ENCODE measurements around the gene PRKCA. TPM values are rescaled to one million over a fixed set of nuclear protein-coding genes. Genes with fewer than 3 reads are reported as not detected.
"Not testable (repeated sequence)": the region's sequence is repeated elsewhere in the genome, so short reads cannot be mapped to it uniquely, and the experiment has no call there.

The PRKCA gene
- total RNA-seq, 2 donors from 2014 or later, result 43.0 to 53.0 TPM

DNA sequence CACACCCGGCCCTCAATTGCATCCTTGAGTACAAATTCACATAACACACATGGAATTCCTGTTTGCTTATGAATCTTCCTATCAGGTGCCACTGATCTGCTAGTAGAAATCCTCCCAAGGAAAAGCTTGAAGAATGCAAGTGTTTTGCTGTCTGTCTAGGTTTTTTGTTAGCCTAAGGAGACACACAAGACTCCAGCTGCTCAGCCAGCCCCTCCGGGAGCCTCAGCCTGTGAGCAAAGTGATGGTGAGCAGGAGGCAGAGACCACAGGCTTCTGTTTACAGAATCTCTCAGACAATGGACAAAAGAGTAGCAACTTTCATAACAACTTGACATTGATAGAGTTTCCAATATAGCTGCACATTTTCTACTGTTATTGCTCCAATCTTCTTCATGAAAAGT lies 18.4 kb upstream of the PRKCA start:
- intact Hi-C loops (cut with DNase I, micrococcal nuclease), result no loop called here
- DNase-seq, result no peak

DNA sequence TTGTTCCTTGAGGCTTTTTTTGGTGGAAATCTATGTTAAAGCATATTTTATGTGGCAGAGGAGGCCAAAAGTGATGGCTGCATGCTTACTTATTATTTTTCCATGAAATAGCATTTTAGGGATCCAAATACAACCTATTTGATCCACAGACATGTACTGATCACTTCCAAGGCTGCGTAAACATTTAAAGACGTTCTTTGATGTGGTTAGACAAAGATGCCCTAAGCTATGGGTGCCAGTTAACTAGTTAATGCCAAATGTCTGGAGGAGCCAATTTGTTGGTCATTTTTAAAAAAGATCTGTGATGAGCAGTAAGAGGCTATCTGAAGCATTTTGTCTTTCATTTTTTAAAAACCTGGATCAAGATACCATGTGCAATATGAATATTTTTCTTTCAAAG lies 17.3 kb upstream of the PRKCA start:
- intact Hi-C loops (cut with DNase I, micrococcal nuclease), result no loop called here
- ATAC-seq, result no peak
- DNase-seq, result no peak

More for the DNA sequence above, 18.4 kb upstream of the PRKCA start:
- no peak for ATAC-seq

DNA sequence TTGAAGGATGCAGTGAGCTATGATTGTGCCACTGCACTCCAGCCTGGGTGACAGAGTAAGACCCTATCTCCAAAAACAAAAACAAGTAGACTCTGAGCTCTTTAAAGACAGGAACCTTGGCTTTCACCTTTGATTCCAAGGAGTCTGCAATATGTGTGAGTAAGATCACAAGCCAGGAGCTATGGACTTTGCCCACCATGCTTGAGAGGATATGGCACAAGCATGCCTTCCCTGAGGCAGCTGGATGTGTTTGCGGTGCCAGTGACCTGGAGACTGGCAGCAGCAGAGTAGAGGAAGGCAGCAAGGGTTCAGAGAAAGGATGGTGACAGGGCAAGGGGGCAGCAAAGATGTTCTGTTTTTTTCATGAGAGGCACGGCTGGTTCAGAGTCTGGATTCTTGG lies 14.5 kb upstream of the PRKCA start:
- intact Hi-C loops (cut with DNase I, micrococcal nuclease), result no loop called here
- ATAC-seq (peak; percentile 100), DNase-seq (peak; percentile 47 to 51)

DNA sequence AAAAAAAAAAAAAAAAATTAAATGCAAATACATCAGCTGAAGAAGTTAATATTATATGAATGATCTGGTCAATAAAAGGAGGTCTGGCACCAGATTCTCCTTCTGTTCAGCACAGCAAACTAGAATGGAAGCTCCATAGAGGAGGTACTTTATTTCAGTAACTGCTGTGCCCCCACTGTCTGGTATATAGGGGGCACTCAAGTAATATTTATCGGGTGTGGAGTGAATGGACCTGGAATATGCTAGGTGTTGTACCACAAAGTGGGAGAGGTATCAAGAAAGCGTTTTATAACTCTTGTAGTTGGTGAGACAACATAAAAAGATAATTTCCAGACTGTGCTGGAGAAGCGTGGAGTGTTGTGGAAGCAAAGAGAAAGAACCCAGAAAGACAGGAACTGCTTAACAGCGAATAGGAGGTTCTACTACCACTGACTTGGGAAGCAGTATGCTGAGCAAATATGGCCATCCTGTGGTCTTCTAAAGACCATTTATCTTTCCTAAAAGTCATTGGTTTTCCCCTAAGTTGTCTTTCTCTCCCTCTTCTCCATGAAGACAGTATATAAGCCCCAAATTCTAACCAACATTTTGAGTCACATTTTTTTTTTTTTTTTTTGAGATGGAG lies 12.2 kb upstream of the PRKCA start:
- DNase-seq (no peak), ATAC-seq (no peak)

DNA sequence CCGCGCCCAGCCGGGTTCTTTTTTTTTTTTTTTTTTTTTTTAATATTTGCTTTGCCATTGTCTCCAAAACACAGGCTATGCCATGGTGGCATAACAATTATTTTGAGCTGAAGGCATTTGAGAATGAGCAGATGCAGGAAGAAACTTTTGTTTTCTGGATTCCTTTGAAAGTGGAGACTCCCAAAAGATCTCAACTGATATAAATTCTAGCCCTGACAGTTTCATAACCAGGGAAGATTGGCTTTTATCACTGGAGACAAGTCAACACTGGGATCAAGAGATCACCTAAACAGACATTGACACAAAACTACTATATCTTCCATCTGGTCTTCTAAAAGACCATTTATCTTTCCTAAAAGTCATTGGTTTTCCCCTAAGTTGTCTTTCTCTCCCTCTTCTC lies 10.1 kb upstream of the PRKCA start:
- ATAC-seq (no peak), DNase-seq (no peak)
- intact Hi-C loops (cut with DNase I, micrococcal nuclease), result no loop called here

More for the DNA sequence above, 12.2 kb upstream of the PRKCA start:
- intact Hi-C loops (cut with DNase I, micrococcal nuclease), result no loop called here

DNA sequence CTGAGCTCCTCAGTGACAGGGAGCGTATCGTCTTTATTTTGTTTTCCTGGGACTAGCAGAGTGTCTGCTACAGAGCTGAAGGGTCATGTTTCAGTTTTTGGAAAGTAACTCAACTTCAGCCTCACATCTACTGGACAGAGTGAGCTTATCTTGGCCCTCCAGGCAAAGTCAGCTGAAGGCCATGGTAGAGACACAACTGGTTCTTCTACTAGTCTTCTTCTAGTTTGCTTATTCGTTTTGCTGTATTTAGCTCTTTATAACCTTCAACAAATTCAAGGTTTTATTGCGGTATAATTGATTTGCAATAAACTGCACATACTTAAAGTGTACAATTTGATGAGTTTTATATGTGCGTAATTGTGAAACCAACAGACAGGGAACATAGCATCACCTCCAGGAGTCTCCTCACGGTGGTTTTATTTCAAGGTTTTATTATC lies 6.1 kb upstream of the PRKCA start:
- DNase-seq (no peak), ATAC-seq (peak; percentile 80)
- intact Hi-C loops (cut with DNase I, micrococcal nuclease), result no loop called here

DNA sequence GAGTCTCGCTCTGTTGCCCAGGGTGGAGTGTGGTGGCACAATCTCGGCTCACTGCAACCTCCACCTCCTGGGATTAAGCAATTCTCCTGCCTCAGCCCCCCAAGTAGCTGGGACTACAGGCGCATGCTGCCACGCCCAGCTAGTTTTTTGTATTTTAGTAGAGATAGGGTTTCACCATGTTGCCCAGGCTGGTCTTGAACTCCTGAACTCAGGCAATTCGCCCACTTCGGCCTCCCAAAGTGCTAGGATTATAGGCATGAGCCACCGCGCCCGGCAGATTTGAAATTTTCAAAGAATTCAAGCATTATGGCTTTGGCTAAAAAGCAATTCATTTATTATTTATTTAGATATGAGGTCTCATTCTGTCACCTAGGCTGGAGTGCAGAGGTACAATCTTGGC lies 5.0 kb upstream of the PRKCA start:
- ATAC-seq; DNase-seq; intact Hi-C loops (cut with DNase I, micrococcal nuclease): not testable (repeated sequence)

DNA sequence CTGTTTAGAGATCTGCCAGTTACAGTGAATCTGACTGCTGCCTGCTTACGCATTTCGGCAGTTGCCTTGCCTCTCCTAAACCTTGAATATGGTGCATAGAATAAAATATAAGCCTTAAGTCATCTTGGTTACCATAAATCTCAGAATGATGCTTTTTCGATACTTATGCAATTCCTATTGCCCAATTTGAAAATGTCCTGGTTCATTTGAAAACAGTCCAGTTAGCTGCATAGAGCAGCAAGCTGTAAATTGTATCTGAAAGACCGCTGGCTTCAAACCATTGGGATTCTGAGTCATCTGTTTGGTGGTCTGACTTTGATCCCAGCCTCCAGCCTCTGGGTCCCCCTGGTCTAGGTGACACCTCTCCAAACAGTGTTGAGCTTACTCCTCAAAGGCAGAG lies 2.7 kb upstream of the PRKCA start:
- ATAC-seq, result no peak

DNA sequence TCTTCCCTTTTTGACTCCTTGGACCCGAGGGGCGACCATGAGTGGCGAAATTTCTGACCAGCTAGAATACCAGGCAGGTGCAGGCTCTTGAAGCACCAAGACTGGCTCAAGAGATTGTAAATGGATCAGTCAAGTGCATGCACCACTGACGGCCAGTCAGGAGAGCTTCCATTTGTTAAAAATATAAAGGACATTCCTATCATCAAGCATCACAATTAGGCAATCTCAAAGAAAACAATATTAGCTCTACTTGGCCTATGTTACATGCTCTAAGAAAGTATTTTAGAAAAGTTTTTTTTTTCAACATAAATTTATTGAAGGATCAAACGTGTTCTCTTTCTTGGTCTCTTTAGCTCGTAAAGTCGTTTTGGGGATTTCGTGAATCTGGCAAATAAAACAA lies 1.5 kb upstream of the PRKCA start:
- DNase-seq, result no peak
- intact Hi-C loops (cut with DNase I, micrococcal nuclease), result no loop called here
- no peak for ATAC-seq

More for the DNA sequence above, 2.7 kb upstream of the PRKCA start:
- intact Hi-C loops (cut with DNase I, micrococcal nuclease), result no loop called here
- no peak for DNase-seq

DNA sequence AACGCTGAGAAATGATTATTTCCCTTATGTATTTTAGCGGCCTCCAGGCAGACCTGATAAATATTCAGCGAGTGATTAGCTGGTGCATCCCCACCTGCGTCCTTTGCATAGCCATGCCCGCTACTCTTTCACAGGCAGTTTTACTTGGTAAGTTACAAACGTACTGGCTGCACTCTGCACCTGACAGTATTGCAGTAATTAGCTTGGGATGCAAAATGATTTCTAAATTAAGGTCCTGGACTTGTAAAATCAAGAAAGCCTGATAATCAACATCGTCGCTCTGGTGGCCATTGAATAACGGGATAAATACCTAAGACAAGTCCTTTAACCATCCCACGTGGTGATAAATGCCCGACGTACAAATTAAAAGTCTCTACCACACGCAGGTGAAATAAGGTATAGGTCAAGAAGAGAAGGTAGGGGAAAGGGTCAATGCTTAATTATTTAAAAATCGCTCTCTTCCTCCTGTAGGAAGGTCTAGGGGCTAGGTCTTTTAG lies 998 bp upstream of the PRKCA start:
- ATAC-seq (no peak), DNase-seq (no peak)
- intact Hi-C loops (cut with DNase I, micrococcal nuclease), result no loop called here

DNA sequence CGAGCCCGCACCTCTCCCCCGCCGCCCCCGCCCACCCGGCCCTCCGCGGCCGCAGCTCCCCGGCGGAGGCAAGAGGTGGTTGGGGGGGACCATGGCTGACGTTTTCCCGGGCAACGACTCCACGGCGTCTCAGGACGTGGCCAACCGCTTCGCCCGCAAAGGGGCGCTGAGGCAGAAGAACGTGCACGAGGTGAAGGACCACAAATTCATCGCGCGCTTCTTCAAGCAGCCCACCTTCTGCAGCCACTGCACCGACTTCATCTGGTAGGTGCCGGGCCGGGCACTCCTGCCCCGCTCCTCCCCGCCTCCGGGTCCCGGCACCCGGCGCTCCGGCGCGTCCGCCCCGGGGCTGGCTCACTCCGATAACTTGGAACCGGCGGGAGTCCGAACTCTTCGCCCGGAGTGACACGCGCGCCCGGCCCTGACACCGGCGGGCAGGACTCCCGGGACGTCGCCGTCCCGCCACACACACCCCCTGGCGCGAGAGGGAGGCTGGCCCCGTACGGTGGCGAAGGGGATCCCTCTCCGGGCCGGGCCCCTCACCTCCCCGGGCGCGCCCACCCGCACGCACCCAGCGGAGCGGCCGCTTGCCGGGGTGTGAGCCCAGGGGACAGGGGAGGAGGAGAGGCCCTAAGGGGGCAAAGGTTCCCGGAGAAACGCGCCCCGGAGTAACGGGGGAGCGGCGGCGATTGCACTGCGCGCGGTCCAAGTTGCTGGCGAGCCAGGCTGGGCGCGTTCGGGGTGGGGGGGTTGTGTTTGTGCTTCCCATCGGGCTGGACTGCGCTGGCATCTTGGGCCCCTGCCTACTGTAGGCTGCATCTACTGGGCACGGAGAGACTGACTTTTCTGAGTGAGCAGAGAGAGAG lies 581 bp downstream of the PRKCA start:
- intact Hi-C loops (cut with DNase I, micrococcal nuclease), result no loop called here
- ATAC-seq, result peak; percentile 59
- DNase-seq, result peak; percentile 75 to 76

DNA sequence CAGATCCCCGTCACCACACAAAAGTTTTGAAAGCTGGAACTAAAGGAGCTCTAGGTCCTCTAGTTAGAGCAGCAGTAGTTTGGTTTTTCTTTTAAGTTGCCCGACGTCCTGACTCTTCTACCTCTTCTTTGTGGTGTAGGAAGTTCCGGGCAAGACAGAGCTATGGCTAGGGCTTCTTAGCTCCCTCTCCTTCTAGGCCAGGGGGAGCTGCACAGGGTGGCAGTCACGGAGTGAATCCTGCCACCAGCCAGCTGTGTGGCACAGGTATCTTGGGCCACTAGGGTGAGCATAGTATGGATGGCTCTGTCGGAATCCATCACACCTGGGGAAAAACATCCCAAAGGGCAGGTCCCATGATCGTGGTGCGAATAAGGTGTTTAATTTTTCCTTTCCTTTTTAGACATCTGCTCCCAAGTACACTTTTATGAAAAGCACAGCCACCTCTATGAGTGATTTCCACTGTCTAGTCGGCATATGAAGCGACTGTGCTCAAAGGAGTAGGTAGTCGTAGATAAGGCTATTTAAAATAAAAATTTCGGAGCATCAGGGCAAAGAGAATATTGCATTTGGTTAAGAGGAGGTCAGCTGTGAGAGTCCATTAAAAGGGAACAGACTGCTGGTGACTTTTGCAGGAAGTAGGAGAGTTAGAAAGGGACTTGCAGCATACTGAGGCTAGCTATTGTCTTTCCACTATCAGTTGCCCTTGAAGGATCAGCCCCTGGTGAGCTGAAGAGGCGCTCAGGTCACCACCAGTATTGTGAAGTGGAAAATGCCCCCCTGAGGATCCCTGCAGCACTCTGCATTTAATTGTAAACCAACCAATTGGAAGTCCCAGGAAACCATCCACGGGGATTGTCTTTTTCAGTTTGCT lies 2.1 kb downstream of the PRKCA start:
- DNase-seq (peak; percentile 39 to 42), ATAC-seq (peak; percentile 55)
- intact Hi-C loops (cut with DNase I, micrococcal nuclease), result no loop called here

DNA sequence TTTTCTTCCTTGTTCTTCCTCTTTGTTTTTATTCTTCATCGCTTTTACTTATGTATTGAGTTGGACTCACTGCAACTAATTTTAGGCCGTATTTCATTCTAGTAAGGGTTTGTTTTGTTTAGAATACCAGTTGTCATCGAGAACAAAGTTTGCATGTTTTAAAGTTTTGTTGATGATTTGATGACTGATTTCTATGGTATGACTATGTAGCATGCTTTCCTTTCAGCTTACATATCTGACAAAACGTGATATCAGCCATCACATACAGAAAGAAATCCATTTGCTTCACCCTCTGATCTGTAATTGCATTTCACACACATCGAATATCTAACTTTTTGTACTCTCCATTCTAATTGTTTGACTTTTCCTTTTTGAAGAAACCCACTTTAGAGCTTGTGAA lies 4.0 kb downstream of the PRKCA start:
- intact Hi-C loops (cut with DNase I, micrococcal nuclease), result no loop called here
- DNase-seq (no peak), ATAC-seq (no peak)

DNA sequence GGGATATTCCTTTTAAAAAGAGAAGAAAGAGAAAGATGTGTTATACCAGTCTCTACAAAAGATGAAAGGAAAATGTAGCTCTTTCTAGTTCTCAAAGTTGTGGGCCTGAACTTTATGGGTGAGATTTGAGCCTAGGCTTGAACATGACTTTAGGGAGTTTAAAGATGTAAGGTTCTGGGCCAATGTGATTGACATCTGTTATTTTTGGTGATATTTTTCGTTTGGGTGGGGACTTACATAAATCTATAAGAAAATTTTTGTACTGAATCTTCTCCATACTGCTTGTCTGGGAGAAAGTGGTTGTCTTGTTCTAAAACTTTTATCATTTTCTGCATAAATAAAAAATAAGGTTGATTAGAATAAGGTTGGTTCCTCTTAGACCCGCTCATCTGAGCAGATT lies 4.8 kb downstream of the PRKCA start:
- DNase-seq (no peak), ATAC-seq (no peak)
- intact Hi-C loops (cut with DNase I, micrococcal nuclease), result no loop called here

DNA sequence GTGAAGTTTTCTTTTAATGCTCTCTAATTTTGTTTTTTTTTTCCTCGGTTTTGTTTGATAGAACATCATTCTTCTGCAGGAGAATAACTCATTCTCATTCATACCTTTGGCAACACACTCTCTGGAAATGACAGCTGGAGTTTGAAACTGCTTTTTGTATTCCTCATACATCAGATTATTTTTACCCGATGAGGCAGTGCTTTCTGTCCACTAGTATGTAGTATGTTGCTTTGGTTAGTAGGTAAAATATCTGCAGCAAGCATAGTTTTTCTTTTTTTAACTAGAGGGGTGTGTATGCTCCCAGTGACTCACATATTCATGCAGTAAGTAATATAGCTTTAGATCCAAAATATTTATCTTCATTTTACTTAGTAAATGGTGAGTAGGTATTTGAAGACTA lies 6.4 kb downstream of the PRKCA start:
- intact Hi-C loops (cut with DNase I, micrococcal nuclease), result no loop called here
- no peak for DNase-seq
- no peak for ATAC-seq

DNA sequence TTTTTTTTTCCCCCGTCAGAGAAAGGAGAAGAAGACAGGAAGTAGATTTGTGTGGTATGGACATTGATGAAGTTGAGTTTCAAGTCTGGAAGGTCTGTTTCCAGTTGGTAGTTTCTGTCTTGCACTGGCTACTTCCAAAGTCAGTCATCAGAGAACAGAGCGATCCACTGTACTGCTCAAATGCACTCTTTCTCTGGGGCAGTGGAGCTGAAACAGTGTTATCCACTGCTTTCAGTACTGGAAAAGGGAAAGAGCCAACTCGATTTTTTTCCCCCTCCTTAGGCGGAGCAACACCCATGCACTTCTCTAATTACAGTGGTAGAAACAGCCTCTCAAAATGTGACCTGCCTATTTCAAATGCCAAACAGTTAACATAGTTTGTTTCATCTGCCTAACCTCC lies 7.4 kb downstream of the PRKCA start:
- intact Hi-C loops (cut with DNase I, micrococcal nuclease), result loop anchor here in 1 of 2 donors (10.0 kb wide), 1 partner anchor 105 kb away; no protein-coding TSS in a partner anchor
- ATAC-seq (no peak), DNase-seq (no peak)

DNA sequence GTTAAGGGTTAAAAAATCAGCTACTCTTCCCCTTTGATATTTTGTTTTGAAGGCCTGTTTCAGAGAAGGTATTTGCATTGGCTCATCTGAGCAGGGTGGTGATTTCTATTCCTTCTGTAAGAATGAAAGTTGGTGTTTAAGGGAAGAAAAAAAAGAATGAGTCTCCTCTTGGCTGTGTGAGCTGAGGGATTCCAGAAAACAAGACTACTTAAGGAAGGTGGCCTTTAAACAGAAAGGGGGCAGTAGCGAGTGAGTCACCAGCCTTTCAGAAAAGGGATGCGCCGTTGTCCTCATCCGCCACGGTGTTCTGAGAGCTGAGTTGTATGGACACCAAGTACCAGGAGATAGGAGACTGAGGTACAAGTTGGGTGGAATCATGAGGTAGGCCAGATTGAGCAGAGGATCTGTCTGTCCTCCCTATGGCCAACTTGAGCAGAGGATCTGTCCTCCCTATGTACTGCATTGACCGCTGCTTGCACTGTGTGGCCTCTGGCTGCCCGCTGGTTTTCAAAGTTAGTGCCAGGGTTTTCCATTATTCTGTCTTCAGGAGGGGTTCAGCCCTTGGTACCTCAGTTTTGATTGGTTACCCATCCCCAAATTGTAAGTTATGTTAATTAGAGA lies 8.2 kb downstream of the PRKCA start:
- DNase-seq (no peak), ATAC-seq (no peak)
- intact Hi-C loops (cut with DNase I, micrococcal nuclease), result loop anchor here in 1 of 2 donors (10.0 kb wide), 1 partner anchor 104 kb away; no protein-coding TSS in a partner anchor

DNA sequence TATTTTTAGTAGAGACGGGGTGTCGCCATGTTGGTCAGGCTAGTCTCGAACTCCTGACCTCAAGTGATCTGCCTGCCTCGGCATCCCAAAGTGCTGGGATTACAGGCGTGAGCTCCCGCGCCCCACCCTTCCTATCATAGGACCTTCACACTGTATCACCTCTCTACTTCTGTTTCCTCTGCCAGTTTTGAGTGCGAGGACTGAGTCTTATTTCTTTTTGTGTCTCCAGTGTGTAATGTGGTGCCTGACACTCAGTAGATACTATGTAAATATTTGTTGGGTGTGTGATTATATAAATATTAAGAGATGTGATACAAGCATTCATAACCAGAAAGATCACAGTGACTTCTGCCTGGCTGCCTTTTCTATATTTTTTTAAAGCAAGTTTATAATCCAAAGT lies 10.5 kb downstream of the PRKCA start:
- ATAC-seq, result peak; percentile 68
- intact Hi-C loops (cut with DNase I, micrococcal nuclease), result loop anchor here in 1 of 2 donors (10.0 kb wide), 1 partner anchor 102 kb away; no protein-coding TSS in a partner anchor
- DNase-seq, result no peak

DNA sequence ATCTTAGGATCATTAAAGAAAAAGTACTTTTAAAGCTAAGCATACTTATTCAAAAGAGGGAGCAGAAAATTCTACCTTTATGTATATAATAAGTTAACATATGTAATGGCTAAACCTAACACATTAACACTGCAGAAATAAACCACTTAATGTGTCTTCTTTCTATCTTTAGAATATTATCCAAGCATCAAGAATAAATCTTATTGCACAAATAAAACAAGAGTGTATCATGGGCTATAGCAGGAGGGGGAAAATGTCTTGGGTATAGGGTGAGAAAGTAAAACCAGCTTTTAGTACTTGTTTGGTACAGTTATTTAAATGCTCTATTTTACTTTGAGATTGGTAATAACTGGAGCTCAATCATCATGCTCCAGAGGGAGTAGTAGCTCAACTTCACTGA lies 10.9 kb downstream of the PRKCA start:
- intact Hi-C loops (cut with DNase I, micrococcal nuclease), result loop anchor here in 1 of 2 donors (10.0 kb wide), 1 partner anchor 101 kb away; no protein-coding TSS in a partner anchor
- no peak for ATAC-seq
- no peak for DNase-seq

Data from left colon (tissue), 2 donors.